Effector memory CD8-positive, alpha-beta T cell (primary cell): ENCODE data around the gene PLIN5.

Source experiments
- ATAC-seq: fragments of 150-1000 bp; cut with Tn5 transposase; replicated peaks from 2 replicates; pipeline ENCODE4 v1.10.0; 2021; ENCODE audit warnings: mild to moderate bottlenecking, moderate library complexity
- DNase-seq, 3 experiments: peaks; one replicate each; pipeline ENCODE4 v3.0.0; 2021
- H3K27ac Mint-ChIP-seq, 2 donors: one replicate each; pipeline ENCODE4 v1.8.0; 2022; ENCODE audit warnings: mild to moderate bottlenecking in 2 of 2, mixed read lengths in 2 of 2, moderate library complexity in 2 of 2
- H3K27me3 Mint-ChIP-seq, 2 donors: one replicate each; pipeline ENCODE4 v1.8.0; 2022; ENCODE audit warnings: mixed read lengths in 2 of 2
- H3K36me3 Mint-ChIP-seq: one replicate; pipeline ENCODE4 v1.8.0; 2022; ENCODE audit warnings: mild to moderate bottlenecking, moderate library complexity, mixed read lengths; ENCODE audit not compliant: insufficient read depth
- H3K4me1 Mint-ChIP-seq, 2 donors: one replicate each; pipeline ENCODE4 v1.8.0; 2022; ENCODE audit warnings: low read depth in 2 of 2, mixed read lengths in 2 of 2
- H3K4me3 Mint-ChIP-seq, 2 donors: one replicate each; pipeline ENCODE4 v1.8.0; 2022; ENCODE audit warnings: mild to moderate bottlenecking in 2 of 2, mixed read lengths in 2 of 2, moderate library complexity in 2 of 2
- H3K9me3 Mint-ChIP-seq, 2 donors: one replicate each; pipeline ENCODE4 v1.8.0; 2022; ENCODE audit warnings: mixed read lengths in 2 of 2

Gene PLIN5

GRCh38 chr19:4519172-4519496, 15.9 kb downstream of the PLIN5 start:
- H3K27ac Mint-ChIP-seq: no peak overlapping the region
- no peaks in the 10 kb centered on the region for H3K36me3 Mint-ChIP-seq
- ATAC-seq: no peak
- DNase-seq: no peak
- H3K9me3 Mint-ChIP-seq: no peaks in the 10 kb centered on the region
- H3K4me3 Mint-ChIP-seq: no peak overlapping the region
- no peaks in the 10 kb centered on the region for H3K4me1 Mint-ChIP-seq
- peaks cover 21 to 34% of the 10 kb centered on the region in 2 donors for H3K27me3 Mint-ChIP-seq

- Mint-ChIP-seq H3K9me3 (no peaks in the 10 kb centered on the region), H3K4me1 (no peaks in the 10 kb centered on the region), H3K27ac (no peak within 1 kb of the TSS), H3K4me3 (no peak within 1 kb of the TSS), H3K36me3 (no peaks in the 10 kb centered on the region), H3K27me3 (peaks cover 21 to 34% of the 10 kb centered on the region in 2 donors)
- DNase-seq (no peak), ATAC-seq (no peak)
These were observed 16.5 kb downstream of the PLIN5 start, which contains the start of gene PLIN4 for GRCh38 chr19:4518345-4519171. Gene PLIN4, minus strand, starts transcription at chr19:4518486. Its CDS starts 214 bp downstream, at chr19:4518272.

- no peaks in the 10 kb centered on the region for H3K36me3 Mint-ChIP-seq
- no peaks in the 10 kb centered on the region for H3K4me1 Mint-ChIP-seq
- peaks cover 21 to 34% of the 10 kb centered on the region in 2 donors for H3K27me3 Mint-ChIP-seq
- H3K9me3 Mint-ChIP-seq: no peaks in the 10 kb centered on the region
- no peak for ATAC-seq
- no peak overlapping the region for H3K4me3 Mint-ChIP-seq
- DNase-seq: no peak
- no peak overlapping the region for H3K27ac Mint-ChIP-seq
These were observed 17.5 kb downstream of the PLIN5 start for GRCh38 chr19:4517451-4518057.

GRCh38 chr19:4516939-4517300, 18.1 kb downstream of the PLIN5 start:
- Mint-ChIP-seq H3K9me3 (no peaks in the 10 kb centered on the region), H3K36me3 (no peaks in the 10 kb centered on the region), H3K4me1 (no peaks in the 10 kb centered on the region), H3K27ac (no peak overlapping the region), H3K27me3 (peaks cover 21 to 34% of the 10 kb centered on the region in 2 donors), H3K4me3 (no peak overlapping the region)
- no peak for DNase-seq
- no peak for ATAC-seq

GRCh38 chr19:4516199-4516938, 18.7 kb downstream of the PLIN5 start:
- no peak overlapping the region for H3K4me3 Mint-ChIP-seq
- ATAC-seq (no peak), DNase-seq (no peak)
- H3K4me1 Mint-ChIP-seq: no peaks in the 10 kb centered on the region
- no peak overlapping the region for H3K27ac Mint-ChIP-seq
- H3K36me3 Mint-ChIP-seq: no peaks in the 10 kb centered on the region
- peaks cover 18 to 29% of the 10 kb centered on the region in 2 donors for H3K27me3 Mint-ChIP-seq
- H3K9me3 Mint-ChIP-seq: no peaks in the 10 kb centered on the region

- Mint-ChIP-seq H3K27ac (no peak overlapping the region), H3K36me3 (no peaks in the 10 kb centered on the region), H3K4me1 (no peaks in the 10 kb centered on the region), H3K27me3 (peaks cover 12 to 23% of the 10 kb centered on the region in 2 donors), H3K4me3 (no peak overlapping the region), H3K9me3 (no peaks in the 10 kb centered on the region)
- DNase-seq: no peak
- ATAC-seq: no peak
These were observed 19.3 kb downstream of the PLIN5 start for GRCh38 chr19:4515732-4516131.

- no peak overlapping the region for H3K27ac Mint-ChIP-seq
- ATAC-seq (no peak), DNase-seq (no peak)
- H3K4me1 Mint-ChIP-seq: no peaks in the 10 kb centered on the region
- no peaks in the 10 kb centered on the region for H3K36me3 Mint-ChIP-seq
- no peaks in the 10 kb centered on the region for H3K9me3 Mint-ChIP-seq
- H3K4me3 Mint-ChIP-seq: no peak overlapping the region
- peaks cover 0 to 5% of the 10 kb centered on the region in 2 donors for H3K27me3 Mint-ChIP-seq
These were observed 21.8 kb downstream of the PLIN5 start for GRCh38 chr19:4513248-4513647.

GRCh38 chr19:4512070-4512469, 23.0 kb downstream of the PLIN5 start:
- no peaks in the 10 kb centered on the region for H3K9me3 Mint-ChIP-seq
- ATAC-seq (no peak), DNase-seq (no peak)
- H3K4me3 Mint-ChIP-seq: no peak overlapping the region
- H3K27ac Mint-ChIP-seq: no peak overlapping the region
- no peaks in the 10 kb centered on the region for H3K4me1 Mint-ChIP-seq
- H3K27me3 Mint-ChIP-seq: no peaks in the 10 kb centered on the region
- H3K36me3 Mint-ChIP-seq: no peaks in the 10 kb centered on the region

GRCh38 chr19:4511300-4512054, 23.5 kb downstream of the PLIN5 start:
- Mint-ChIP-seq H3K36me3 (peaks cover 1% of the 10 kb centered on the region), H3K4me1 (no peaks in the 10 kb centered on the region), H3K4me3 (no peak overlapping the region), H3K9me3 (no peaks in the 10 kb centered on the region), H3K27ac (no peak overlapping the region), H3K27me3 (no peaks in the 10 kb centered on the region)
- DNase-seq: no peak
- ATAC-seq: no peak

GRCh38 chr19:4510435-4511255, 24.4 kb downstream of the PLIN5 start:
- ATAC-seq (no peak), DNase-seq (no peak)
- no peak overlapping the region for H3K27ac Mint-ChIP-seq
- H3K36me3 Mint-ChIP-seq: peaks cover 4% of the 10 kb centered on the region
- peaks cover 0 to under 1% of the 10 kb centered on the region in 2 donors for H3K4me1 Mint-ChIP-seq
- H3K27me3 Mint-ChIP-seq: no peaks in the 10 kb centered on the region
- no peaks in the 10 kb centered on the region for H3K9me3 Mint-ChIP-seq
- H3K4me3 Mint-ChIP-seq: no peak overlapping the region

GRCh38 chr19:4508698-4509097, 26.3 kb downstream of the PLIN5 start:
- peaks cover 0 to 2% of the 10 kb centered on the region in 2 donors for H3K4me1 Mint-ChIP-seq
- H3K9me3 Mint-ChIP-seq: no peaks in the 10 kb centered on the region
- no peak overlapping the region for H3K4me3 Mint-ChIP-seq
- H3K27me3 Mint-ChIP-seq: no peaks in the 10 kb centered on the region
- H3K36me3 Mint-ChIP-seq: peaks cover 9% of the 10 kb centered on the region
- no peak for ATAC-seq
- DNase-seq: no peak
- H3K27ac Mint-ChIP-seq: peak overlapping the region in 1 of 2 donors; percentile 59

- no peak overlapping the region for H3K4me3 Mint-ChIP-seq
- DNase-seq: no peak
- peaks cover 9% of the 10 kb centered on the region for H3K36me3 Mint-ChIP-seq
- no peaks in the 10 kb centered on the region for H3K27me3 Mint-ChIP-seq
- ATAC-seq: no peak
- H3K27ac Mint-ChIP-seq: no peak overlapping the region
- peaks cover 0 to 2% of the 10 kb centered on the region in 2 donors for H3K4me1 Mint-ChIP-seq
- no peaks in the 10 kb centered on the region for H3K9me3 Mint-ChIP-seq
These were observed 27.2 kb downstream of the PLIN5 start for GRCh38 chr19:4507804-4508203.

GRCh38 chr19:4507150-4507452, 27.9 kb downstream of the PLIN5 start:
- Mint-ChIP-seq H3K4me3 (no peak overlapping the region), H3K27me3 (no peaks in the 10 kb centered on the region), H3K36me3 (peaks cover 9% of the 10 kb centered on the region), H3K9me3 (no peaks in the 10 kb centered on the region), H3K4me1 (peaks cover 0 to 2% of the 10 kb centered on the region in 2 donors), H3K27ac (no peak overlapping the region)
- DNase-seq (no peak), ATAC-seq (no peak)
